AG04450 (cell line): ENCODE measurements around the gene P2RX2. TPM values are rescaled to one million over a fixed set of nuclear protein-coding genes. Genes with fewer than 3 reads are reported as not detected.
"Not testable (repeated sequence)": the region's sequence is repeated elsewhere in the genome, so short reads cannot be mapped to it uniquely, and the experiment has no call there.

ENCODE experiments used
- CTCF ChIA-PET: fragments of 300-600, 350-600 bp; formaldehyde crosslinking; extraction: SDS; loops from one replicate; lab custom pipeline; 2022; ENCODE audit warnings: antibody characterized with exemption, inconsistent platforms; lab: Charles Lee
- POLR2A ChIA-PET: fragments of 350-600 bp; formaldehyde crosslinking; extraction: SDS; loops from one replicate; lab custom pipeline; 2021; ENCODE audit warnings: antibody characterized with exemption, inconsistent platforms; lab: Yijun Ruan, JAX
- DNase-seq: peaks from one replicate; pipeline ENCODE4 v3.0.0-alpha.2; 2011; ENCODE audit warnings: low read depth, low spot score
- H3K27ac ChIP-seq: one replicate; pipeline ENCODE4 v1.5.1; 2012; ENCODE audit warnings: low read depth, low read length, control low read depth
- H3K27me3 ChIP-seq: one replicate; pipeline ENCODE4 v1.6.0; 2012; ENCODE audit warnings: low read length; ENCODE audit not compliant: control insufficient read depth, insufficient read depth
- H3K4me3 ChIP-seq: 2 replicates; pipeline ENCODE4 v1.5.1; 2011; ENCODE audit warnings: mild to moderate bottlenecking, low read depth, low read length, control low read depth
- H3K9me3 ChIP-seq: 2 replicates; pipeline ENCODE4 v1.5.1; 2012; ENCODE audit warnings: low read length; ENCODE audit not compliant: control insufficient read depth, insufficient read depth
- CTCF ChIP-seq: IDR thresholded peaks from 2 replicates; pipeline ENCODE4 v1.5.1; 2011; ENCODE audit warnings: low read depth, low read length, control low read depth, inconsistent platforms
- polyA plus RNA-seq: library from polyadenylated mRNA; depleted of rRNA; stranded (reverse); fragments of >200 nt; gene quantifications from 2 replicates; pipeline ENCODE4 v1.2.3, GENCODE V29; 2011

Gene P2RX2
- polyA plus RNA-seq, 1 experiment: not detected

DNA sequence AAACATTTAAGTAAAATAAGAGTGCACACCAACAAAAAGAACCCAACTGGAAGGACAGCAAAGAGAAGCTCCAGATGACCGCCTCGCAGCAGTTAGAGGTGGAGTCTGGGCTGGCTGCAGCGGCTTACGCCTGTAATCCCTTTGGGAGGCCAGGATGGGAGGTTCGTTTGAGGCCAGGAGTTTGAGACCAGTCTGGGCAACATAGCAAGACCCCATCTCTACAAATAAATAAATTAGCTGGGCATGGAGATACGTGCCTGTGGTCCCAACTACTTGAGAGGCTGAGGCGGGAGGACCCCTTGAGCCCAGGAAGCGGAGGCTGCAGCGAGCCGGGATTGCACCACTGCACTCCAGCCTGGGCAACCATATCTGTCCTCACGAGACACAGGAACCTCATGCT, 23.4 kb upstream of the P2RX2 start:
- no peak for TF ChIP-seq CTCF
- CTCF ChIA-PET: interaction anchor here (0.6 to 1.7 kb wide), 6 partner anchors 20 to 432 kb away, joined by 3 to 10 read pairs (median 4); no protein-coding TSS in a partner anchor

DNA sequence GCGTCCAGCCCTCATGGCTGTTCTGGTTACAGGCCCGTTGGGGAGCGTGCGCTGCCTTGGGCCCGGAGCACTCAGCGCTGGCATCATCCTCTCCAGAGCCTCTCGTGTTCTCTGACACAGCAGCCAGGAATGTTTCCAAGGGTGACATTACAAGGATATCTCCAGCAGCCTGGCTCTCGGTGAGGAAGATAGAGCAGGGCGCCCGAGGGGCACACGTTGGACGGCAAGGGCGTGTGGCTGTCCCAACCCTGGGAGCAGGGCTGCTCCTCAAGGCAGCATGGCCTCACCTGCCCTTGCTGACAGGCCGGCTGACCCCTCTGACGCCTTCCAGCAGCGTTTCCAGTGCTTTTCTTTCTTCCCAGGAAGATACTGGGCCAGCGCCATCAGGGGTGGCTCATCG, 22.6 kb upstream of the P2RX2 start:
- no peak for DNase-seq
- POLR2A ChIA-PET: no interaction called here
- no peak for TF ChIP-seq CTCF
- Histone ChIP-seq H3K27ac (no peak overlapping the region), H3K9me3 (peaks cover 8% of the 10 kb centered on the region; the same call in 1 of the 2 replicates), H3K4me3 (no peak overlapping the region), H3K27me3 (peaks cover 2% of the 10 kb centered on the region)
- CTCF ChIA-PET: interaction anchor here (0.9 to 1.7 kb wide), 2 partner anchors 19 to 20 kb away, joined by 3 to 4 read pairs; no protein-coding TSS in a partner anchor

More for the DNA sequence above, 23.4 kb upstream of the P2RX2 start:
- Histone ChIP-seq H3K27me3 (peaks cover 2% of the 10 kb centered on the region), H3K4me3 (no peak overlapping the region), H3K27ac (no peak overlapping the region), H3K9me3 (peaks cover 9% of the 10 kb centered on the region; the same call in 1 of the 2 replicates)
- no peak for DNase-seq
- POLR2A ChIA-PET: no interaction called here

GRCh38 chr12:132597333-132598316, 21.0 kb upstream of the P2RX2 start:
- Histone ChIP-seq H3K9me3 (peaks cover 5% of the 10 kb centered on the region; the same call in 1 of the 2 replicates), H3K27ac (no peak overlapping the region), H3K27me3 (peaks cover 10% of the 10 kb centered on the region), H3K4me3 (peak overlapping the region; percentile 65)
- no peak for TF ChIP-seq CTCF
- no peak for DNase-seq
- ChIA-PET CTCF (no interaction called here), POLR2A (no interaction called here)

DNA sequence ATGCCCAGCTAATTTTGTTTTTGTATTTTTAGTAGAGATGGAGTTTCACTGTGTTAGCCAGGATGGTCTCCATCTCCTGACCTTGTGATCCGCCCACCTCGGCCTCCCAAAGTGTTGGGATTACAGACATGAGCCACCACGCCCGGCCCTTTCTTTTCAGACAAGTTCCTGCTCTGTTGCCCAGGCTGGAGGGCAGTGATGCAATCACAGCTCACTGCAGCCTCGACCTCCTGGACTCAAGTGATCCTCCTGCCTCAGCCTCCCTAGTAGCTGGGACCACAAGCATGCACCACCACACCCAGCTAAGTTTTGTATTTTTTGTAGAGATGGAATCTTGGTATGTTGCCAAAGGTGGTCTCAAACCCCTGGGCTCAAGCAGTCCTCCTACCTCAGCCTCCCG, 19.1 kb upstream of the P2RX2 start:
- ChIA-PET POLR2A (interaction anchor here (0.6 kb wide), 1 partner anchor 98 kb away, joined by 9 read pairs; no protein-coding TSS in a partner anchor), CTCF (interaction anchor here (0.7 to 2.5 kb wide), 5 partner anchors 10 to 39 kb away, joined by 4 to 9 read pairs (median 6); partner anchors contain the start of gene LRCOL1)
- not testable (repeated sequence) for H3K27ac ChIP-seq, DNase-seq, H3K9me3 ChIP-seq, H3K4me3 ChIP-seq
- peaks cover 28% of the 10 kb centered on the region for H3K27me3 ChIP-seq

- Histone ChIP-seq H3K27ac (no peak overlapping the region), H3K9me3 (peaks cover 5% of the 10 kb centered on the region; the same call in 1 of the 2 replicates), H3K4me3 (peak overlapping the region; percentile 49), H3K27me3 (peaks cover 35% of the 10 kb centered on the region)
- ChIA-PET POLR2A (interaction anchor here (0.7 kb wide), 1 partner anchor 14 kb away, joined by 3 read pairs; no protein-coding TSS in a partner anchor), CTCF (interaction anchor here (1.0 to 4.0 kb wide), 6 partner anchors 9 to 39 kb away, joined by 3 to 17 read pairs (median 6); partner anchors contain the start of gene LRCOL1)
- no peak for DNase-seq
- peak; percentile 83 for TF ChIP-seq CTCF
These were observed 18.2 kb upstream of the P2RX2 start for GRCh38 chr12:132600048-132601032.
